ENCODE data around the gene TSPY9. TPM values are rescaled to one million over a fixed set of nuclear protein-coding genes. Genes with fewer than 3 reads are reported as not detected.
"Not testable (repeated sequence)": the region's sequence is repeated elsewhere in the genome, so short reads cannot be mapped to it uniquely, and the experiment has no call there.

The TSPY9 gene
- total RNA-seq (not detected), polyA plus RNA-seq (ENCODE audit: insufficient read depth in 1 of 8, insufficient read length in 8 of 8, low replicate concordance in 1 of 8) (not detected)
- long read RNA-seq, donor 1 = 0 reads
- long read RNA-seq, donor 2 = 0 reads
- long read RNA-seq, donor 3 = 0 reads
- long read RNA-seq, donor 4 = 0 reads
- long read RNA-seq, donor 5 = 0 reads
- long read RNA-seq, donor 6 = 0 reads
- long read RNA-seq, donor 7 = 0 reads
- long read RNA-seq, donor 8 = 0 reads
- long read RNA-seq, donor 9 = 0 reads
- long read RNA-seq, donor 10 = 0 reads
- long read RNA-seq, donor 11 = 0 reads

- no CpG with 5 or more reads among the region's 26 CpGs for WGBS (ENCODE audit: insufficient coverage)
Observed at GRCh38 chrY:9486967-9487366, at the start of gene TSPY9. TSS of gene TSPY9 (plus strand) at chrY:9487267. CDS start at chrY:9487313, 46 bp downstream.

GRCh38 chrY:9466655-9467054, 20.4 kb upstream of the TSPY9 start, which contains the start of gene TSPY1:
TSS of gene TSPY1 (plus strand) at chrY:9466955. CDS start at chrY:9467001, 46 bp downstream.
- not testable (repeated sequence) for H3K27ac ChIP-seq (ENCODE audit: low read length); H3K27me3 ChIP-seq (ENCODE audit: control insufficient read depth, insufficient read depth, low read length); H3K9me3 ChIP-seq (replicated peaks; ENCODE audit: control insufficient read depth, low read depth, low read length); H3K4me1 ChIP-seq (ENCODE audit: control insufficient read depth, insufficient read depth, low read length); DNase-seq; H3K4me3 ChIP-seq (ENCODE audit: low read length); H3K36me3 ChIP-seq (ENCODE audit: control insufficient read depth, insufficient read depth, low read length)
- no CpG with 5 or more reads among the region's 25 CpGs for WGBS (ENCODE audit: insufficient coverage)

More at GRCh38 chrY:9486967-9487366, at the start of gene TSPY9:
- H3K4me3 ChIP-seq (ENCODE audit: low read length); H3K4me1 ChIP-seq (ENCODE audit: control insufficient read depth, insufficient read depth, low read length); H3K27ac ChIP-seq (ENCODE audit: low read length); H3K9me3 ChIP-seq (replicated peaks; ENCODE audit: control insufficient read depth, low read depth, low read length); DNase-seq; H3K27me3 ChIP-seq (ENCODE audit: control insufficient read depth, insufficient read depth, low read length); H3K36me3 ChIP-seq (ENCODE audit: control insufficient read depth, insufficient read depth, low read length): not testable (repeated sequence)

GRCh38 chrY:9504396-9504795, 17.3 kb downstream of the TSPY9 start:
- not testable (repeated sequence) for DNase-seq; H3K4me3 ChIP-seq (ENCODE audit: low read length); H3K9me3 ChIP-seq (replicated peaks; ENCODE audit: control insufficient read depth, low read depth, low read length); H3K4me1 ChIP-seq (ENCODE audit: control insufficient read depth, insufficient read depth, low read length); H3K27ac ChIP-seq (ENCODE audit: low read length); H3K27me3 ChIP-seq (ENCODE audit: control insufficient read depth, insufficient read depth, low read length); H3K36me3 ChIP-seq (ENCODE audit: control insufficient read depth, insufficient read depth, low read length)
- no CpG with 5 or more reads among the region's 6 CpGs for WGBS (ENCODE audit: insufficient coverage)

GRCh38 chrY:9516287-9516686, 29.2 kb downstream of the TSPY9 start:
- not testable (repeated sequence) for H3K27ac ChIP-seq (ENCODE audit: low read length); H3K4me1 ChIP-seq (ENCODE audit: control insufficient read depth, insufficient read depth, low read length); H3K4me3 ChIP-seq (ENCODE audit: low read length); H3K9me3 ChIP-seq (replicated peaks; ENCODE audit: control insufficient read depth, low read depth, low read length); H3K36me3 ChIP-seq (ENCODE audit: control insufficient read depth, insufficient read depth, low read length); H3K27me3 ChIP-seq (ENCODE audit: control insufficient read depth, insufficient read depth, low read length); DNase-seq
- WGBS (ENCODE audit: insufficient coverage) = no CpG with 5 or more reads among the region's 12 CpGs

- H3K27me3 ChIP-seq (ENCODE audit: control insufficient read depth, insufficient read depth, low read length); H3K9me3 ChIP-seq (replicated peaks; ENCODE audit: control insufficient read depth, low read depth, low read length); DNase-seq; H3K36me3 ChIP-seq (ENCODE audit: control insufficient read depth, insufficient read depth, low read length); H3K4me1 ChIP-seq (ENCODE audit: control insufficient read depth, insufficient read depth, low read length); H3K27ac ChIP-seq (ENCODE audit: low read length); H3K4me3 ChIP-seq (ENCODE audit: low read length): not testable (repeated sequence)
- no CpG with 5 or more reads among the region's 26 CpGs for WGBS (ENCODE audit: insufficient coverage)
Observed at GRCh38 chrY:9527580-9527979, 40.5 kb downstream of the TSPY9 start, which contains the start of gene TSPY10. TSS of gene TSPY10 (plus strand) at chrY:9527880. CDS start at chrY:9527926, 46 bp downstream.

Other genes with a start within 250 kb of the TSPY9 start
- not detected for gene TSPY4, start 149.8 kb upstream of the TSPY9 start, total RNA-seq
- not detected for gene TSPY4, start 149.8 kb upstream of the TSPY9 start, polyA plus RNA-seq (ENCODE audit: insufficient read depth in 1 of 8, insufficient read length in 8 of 8, low replicate concordance in 1 of 8)
- gene TSPY8, start 129.5 kb upstream of the TSPY9 start, total RNA-seq = not detected
- gene TSPY8, start 129.5 kb upstream of the TSPY9 start, polyA plus RNA-seq (ENCODE audit: insufficient read depth in 1 of 8, insufficient read length in 8 of 8, low replicate concordance in 1 of 8) = not detected
- gene TSPY3, start 88.8 kb upstream of the TSPY9 start, total RNA-seq = not detected
- gene TSPY3, start 88.8 kb upstream of the TSPY9 start, polyA plus RNA-seq (ENCODE audit: insufficient read depth in 1 of 8, insufficient read length in 8 of 8, low replicate concordance in 1 of 8) = not detected
- gene TSPY1, start 20.3 kb upstream of the TSPY9 start, total RNA-seq = not detected
- gene TSPY1, start 20.3 kb upstream of the TSPY9 start, polyA plus RNA-seq (ENCODE audit: insufficient read depth in 1 of 8, insufficient read length in 8 of 8, low replicate concordance in 1 of 8) = not detected
- not detected for gene TSPY10, start 40.6 kb downstream of the TSPY9 start, total RNA-seq
- not detected for gene TSPY10, start 40.6 kb downstream of the TSPY9 start, polyA plus RNA-seq (ENCODE audit: insufficient read depth in 1 of 8, insufficient read length in 8 of 8, low replicate concordance in 1 of 8)